A549 (cell line): ENCODE results near the gene MAPK4. TPM values are rescaled to one million over a fixed set of nuclear protein-coding genes. Genes with fewer than 3 reads are reported as not detected.

Experiments used
- ATAC-seq, 2 experiments: fragments of 200-7000 bp in 1 of 2; fragments of >200 bp in 1 of 2; cut with Nextera tagmentation in 1 of 2; cut with Tn5 transposase in 1 of 2; 3 replicates each; pipeline versions ENCODE4 v1.8.0 to v1.9.1; 2018 to 2020; ENCODE audit warnings: mild to moderate bottlenecking in 1 of 2, moderate library complexity in 1 of 2
- CTCF ChIA-PET: fragments of 300-600 bp; sonication (Branson Sonifier 250); formaldehyde crosslinking; extraction: SDS; loops from one replicate; lab custom pipeline; 2021; ENCODE audit warnings: antibody characterized with exemption, inconsistent platforms; lab: Yijun Ruan, JAX
- POLR2A ChIA-PET: fragments of 350-600 bp; formaldehyde crosslinking; extraction: SDS; loops from one replicate; lab custom pipeline; 2021; ENCODE audit warnings: antibody characterized with exemption, inconsistent platforms; lab: Yijun Ruan, JAX
- DNase-seq, 2 experiments: peaks; one replicate each; pipeline versions ENCODE4 v3.0.0 to v3.0.0-alpha.2; 2011 to 2016; ENCODE audit warnings: low read depth in 1 of 2, low spot score in 1 of 2
- FAIRE-seq: peaks from 2 replicates; lab custom pipeline; 2011; peaks lifted over from hg19 to GRCh38; lab: Jason Lieb, UNC
- H3K27ac ChIP-seq, 2 experiments: fragments of >200 bp; sonication (Bioruptor Twin); formaldehyde crosslinking; 3 replicates each; pipeline ENCODE4 v1.5.1; 2016 to 2017
- H3K4me1 ChIP-seq: fragments of >200 bp; sonication (Bioruptor Twin); formaldehyde crosslinking; 3 replicates; pipeline ENCODE4 v1.6.1; 2016
- H3K4me2 ChIP-seq: fragments of >200 bp; sonication (Bioruptor Twin); formaldehyde crosslinking; 3 replicates; pipeline ENCODE4 v1.6.1; 2016
- H3K4me3 ChIP-seq: fragments of >200 bp; sonication (Bioruptor Twin); formaldehyde crosslinking; 3 replicates; pipeline ENCODE4 v1.5.1; 2016
- H3K9me3 ChIP-seq: fragments of >200 bp; sonication (Bioruptor Twin); formaldehyde crosslinking; 3 replicates; pipeline ENCODE4 v1.6.1; 2016
- BHLHE40 ChIP-seq: IDR thresholded peaks from 2 replicates; pipeline ENCODE4 v1.6.1; 2012; ENCODE audit warnings: low read depth, low read length, inconsistent platforms
- CHD2 ChIP-seq: fragments of 150-350 bp; IDR thresholded peaks from 2 replicates; pipeline ENCODE4 v1.6.1; 2014; ENCODE audit warnings: low read length; ENCODE audit not compliant: partially characterized antibody
- HDAC2 ChIP-seq: fragments of 200-600 bp; sonication (generic); IDR thresholded peaks from 2 replicates; pipeline ENCODE4 v1.6.1; 2016
- HOXB5 ChIP-seq: fragments of 250-450 bp; sonication (Bioruptor Pico); IDR thresholded peaks from 2 replicates; pipeline ENCODE4 v1.5.0; 2020; ENCODE audit warnings: mild to moderate bottlenecking, moderate library complexity
- KDM5A ChIP-seq: fragments of 200-600 bp; sonication (generic); IDR thresholded peaks from 2 replicates; pipeline ENCODE4 v1.6.1; 2016; ENCODE audit warnings: antibody characterized with exemption, mild to moderate bottlenecking
- PHF8 ChIP-seq: fragments of 200-600 bp; sonication (generic); IDR thresholded peaks from 2 replicates; pipeline ENCODE4 v1.6.1; 2016; ENCODE audit warnings: low read depth, mild to moderate bottlenecking, antibody characterized with exemption, moderate library complexity, borderline replicate concordance
- POLR2AphosphoS2 ChIP-seq: conservative IDR thresholded peaks from 2 replicates; pipeline ENCODE4 v1.6.1; 2012; ENCODE audit warnings: low read length, improper control_type of control experiment, inconsistent platforms
- RNF2 ChIP-seq: fragments of 200-600 bp; sonication (generic); IDR thresholded peaks from 2 replicates; pipeline ENCODE4 v1.6.1; 2016; ENCODE audit warnings: low read depth, mild to moderate bottlenecking, antibody characterized with exemption, moderate library complexity, borderline replicate concordance
- SREBF2 ChIP-seq: fragments of 450-650 bp; IDR thresholded peaks from 2 replicates; pipeline ENCODE4 v1.6.1; 2014; ENCODE audit warnings: mild to moderate bottlenecking, moderate library complexity
- WGBS: methylation state at CpG from one replicate; pipeline ENCODE4 v1.1.6; 2017; ENCODE audit errors: missing lambda C conversion rate; 5-methylcytosine and 5-hydroxymethylcytosine counted together
- polyA plus RNA-seq, 4 experiments: library from polyadenylated mRNA; depleted of rRNA in 3 of 4; stranded (reverse); fragments of >200 nt; fragmentation: RNase III in 1 of 4; extraction: RNeasy Plus Mini Kit Qiagen cat#74134 plus additional on column Dnase treatment in 1 of 4; gene quantifications; 2 replicates in 3 of 4; 3 replicates in 1 of 4; pipeline ENCODE4 v1.2.3, GENCODE V29; 2011 to 2017
- TF ChIP-seq, protein P1 (sequence below): IDR thresholded peaks from 2 replicates; pipeline ENCODE4 v1.6.1; 2012
- TF ChIP-seq, protein P2 (sequence below): fragments of 250-450 bp; sonication (Bioruptor Pico); IDR thresholded peaks from 2 replicates; pipeline ENCODE4 v1.5.0; 2021; ENCODE audit warnings: mild to moderate bottlenecking, moderate library complexity, borderline replicate concordance
- TF ChIP-seq, protein P3 (sequence below): fragments of >200 bp; sonication (Bioruptor Twin); formaldehyde crosslinking; IDR thresholded peaks from 3 replicates; pipeline ENCODE4 v1.5.1; 2016
- TF ChIP-seq, protein P4 (sequence below): fragments of >200 bp; sonication (Bioruptor Twin); formaldehyde crosslinking; IDR thresholded peaks from 3 replicates; pipeline ENCODE4 v1.6.1; 2016
- TF ChIP-seq, protein P5 (sequence below): fragments of 200-600 bp; sonication (generic); IDR thresholded peaks from 2 replicates; pipeline ENCODE4 v1.6.1; 2016; ENCODE audit warnings: antibody characterized with exemption, mild to moderate bottlenecking, moderate library complexity
- TF ChIP-seq, protein P6 (sequence below): fragments of >200 bp; sonication (Bioruptor Twin); formaldehyde crosslinking; IDR thresholded peaks from 2 replicates; pipeline ENCODE4 v1.6.1; 2016

The MAPK4 gene
- polyA plus RNA-seq, 2 of the 4 experiments (the other 2 are of a cell fraction), result 0.01 TPM; not detected in 1

DNA sequence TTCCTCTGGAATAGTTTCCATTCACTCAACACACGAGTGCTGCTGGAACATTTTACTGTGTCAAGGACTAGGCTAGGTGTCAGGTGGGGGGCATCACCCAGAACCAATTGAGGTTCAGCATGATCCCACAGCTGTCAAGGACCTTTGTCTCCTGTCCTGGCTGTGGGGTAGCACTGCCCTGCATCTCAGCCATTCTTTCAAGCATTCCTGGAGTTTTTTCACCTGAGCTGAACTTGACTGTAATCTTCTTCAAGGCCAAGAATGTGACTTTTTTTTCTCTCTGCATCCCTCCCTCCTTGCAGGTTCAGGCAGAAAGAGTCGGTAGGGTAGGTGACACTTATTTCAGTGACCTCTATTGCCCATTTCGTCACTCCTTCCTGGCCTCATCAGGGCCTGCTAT is 3.5 kb downstream of the MAPK4 start:
- Histone ChIP-seq H3K4me2 (no peak overlapping the region), H3K27ac (no peak overlapping the region), H3K9me3 (no peaks in the 10 kb centered on the region), H3K4me3 (no peak overlapping the region), H3K4me1 (peaks cover 8% of the 10 kb centered on the region)
- FAIRE-seq (no peak), ATAC-seq (no peak), DNase-seq (no peak)
- CTCF ChIA-PET, result no interaction called here
- POLR2A ChIA-PET, result no interaction called here
- WGBS, result 2% methylated on average over 3 of the region's 3 CpGs
- TF ChIP-seq POLR2AphosphoS2, result no peak
- no peak for TF ChIP-seq CHD2
- TF ChIP-seq, protein P1, sequence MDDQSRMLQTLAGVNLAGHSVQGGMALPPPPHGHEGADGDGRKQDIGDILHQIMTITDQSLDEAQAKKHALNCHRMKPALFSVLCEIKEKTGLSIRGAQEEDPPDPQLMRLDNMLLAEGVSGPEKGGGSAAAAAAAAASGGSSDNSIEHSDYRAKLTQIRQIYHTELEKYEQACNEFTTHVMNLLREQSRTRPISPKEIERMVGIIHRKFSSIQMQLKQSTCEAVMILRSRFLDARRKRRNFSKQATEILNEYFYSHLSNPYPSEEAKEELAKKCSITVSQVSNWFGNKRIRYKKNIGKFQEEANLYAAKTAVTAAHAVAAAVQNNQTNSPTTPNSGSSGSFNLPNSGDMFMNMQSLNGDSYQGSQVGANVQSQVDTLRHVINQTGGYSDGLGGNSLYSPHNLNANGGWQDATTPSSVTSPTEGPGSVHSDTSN, result no peak

DNA sequence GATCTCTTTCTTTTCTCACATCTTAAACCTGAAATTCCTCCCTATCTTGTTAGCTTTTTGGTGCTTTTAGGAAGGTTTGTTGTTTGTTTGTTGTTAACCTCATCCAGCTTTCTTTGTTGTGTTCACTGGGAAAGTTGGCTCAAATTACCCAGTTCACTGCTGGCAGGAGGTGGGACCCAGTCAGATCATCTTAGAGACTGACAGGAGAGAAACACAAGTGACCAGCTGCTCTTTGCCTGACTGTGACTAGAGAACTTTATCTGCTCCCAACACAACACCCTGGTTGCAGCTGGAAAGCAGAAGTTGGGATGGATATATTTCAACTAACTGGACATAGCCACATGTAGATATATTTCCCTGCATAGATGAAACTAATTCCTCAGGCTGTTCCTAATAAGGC is 10.0 kb downstream of the MAPK4 start:
- H3K4me2 ChIP-seq, result no peak overlapping the region
- H3K27ac ChIP-seq, result no peak overlapping the region
- H3K4me1 ChIP-seq, result no peaks in the 10 kb centered on the region
- H3K9me3 ChIP-seq, result no peaks in the 10 kb centered on the region
- H3K4me3 ChIP-seq, result no peak overlapping the region
- ChIA-PET POLR2A (no interaction called here), CTCF (no interaction called here)
- DNase-seq, result no peak
- ATAC-seq, result no peak
- FAIRE-seq, result no peak
- TF ChIP-seq, protein P2, sequence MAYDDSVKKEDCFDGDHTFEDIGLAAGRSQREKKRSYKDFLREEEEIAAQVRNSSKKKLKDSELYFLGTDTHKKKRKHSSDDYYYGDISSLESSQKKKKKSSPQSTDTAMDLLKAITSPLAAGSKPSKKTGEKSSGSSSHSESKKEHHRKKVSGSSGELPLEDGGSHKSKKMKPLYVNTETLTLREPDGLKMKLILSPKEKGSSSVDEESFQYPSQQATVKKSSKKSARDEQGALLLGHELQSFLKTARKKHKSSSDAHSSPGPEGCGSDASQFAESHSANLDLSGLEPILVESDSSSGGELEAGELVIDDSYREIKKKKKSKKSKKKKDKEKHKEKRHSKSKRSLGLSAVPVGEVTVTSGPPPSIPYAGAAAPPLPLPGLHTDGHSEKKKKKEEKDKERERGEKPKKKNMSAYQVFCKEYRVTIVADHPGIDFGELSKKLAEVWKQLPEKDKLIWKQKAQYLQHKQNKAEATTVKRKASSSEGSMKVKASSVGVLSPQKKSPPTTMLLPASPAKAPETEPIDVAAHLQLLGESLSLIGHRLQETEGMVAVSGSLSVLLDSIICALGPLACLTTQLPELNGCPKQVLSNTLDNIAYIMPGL (CRISPR knock-in tag), result no peak
- TF ChIP-seq, protein P1, result no peak
- TF ChIP-seq, protein P3, sequence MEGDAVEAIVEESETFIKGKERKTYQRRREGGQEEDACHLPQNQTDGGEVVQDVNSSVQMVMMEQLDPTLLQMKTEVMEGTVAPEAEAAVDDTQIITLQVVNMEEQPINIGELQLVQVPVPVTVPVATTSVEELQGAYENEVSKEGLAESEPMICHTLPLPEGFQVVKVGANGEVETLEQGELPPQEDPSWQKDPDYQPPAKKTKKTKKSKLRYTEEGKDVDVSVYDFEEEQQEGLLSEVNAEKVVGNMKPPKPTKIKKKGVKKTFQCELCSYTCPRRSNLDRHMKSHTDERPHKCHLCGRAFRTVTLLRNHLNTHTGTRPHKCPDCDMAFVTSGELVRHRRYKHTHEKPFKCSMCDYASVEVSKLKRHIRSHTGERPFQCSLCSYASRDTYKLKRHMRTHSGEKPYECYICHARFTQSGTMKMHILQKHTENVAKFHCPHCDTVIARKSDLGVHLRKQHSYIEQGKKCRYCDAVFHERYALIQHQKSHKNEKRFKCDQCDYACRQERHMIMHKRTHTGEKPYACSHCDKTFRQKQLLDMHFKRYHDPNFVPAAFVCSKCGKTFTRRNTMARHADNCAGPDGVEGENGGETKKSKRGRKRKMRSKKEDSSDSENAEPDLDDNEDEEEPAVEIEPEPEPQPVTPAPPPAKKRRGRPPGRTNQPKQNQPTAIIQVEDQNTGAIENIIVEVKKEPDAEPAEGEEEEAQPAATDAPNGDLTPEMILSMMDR, result no peak
- TF ChIP-seq, protein P4, sequence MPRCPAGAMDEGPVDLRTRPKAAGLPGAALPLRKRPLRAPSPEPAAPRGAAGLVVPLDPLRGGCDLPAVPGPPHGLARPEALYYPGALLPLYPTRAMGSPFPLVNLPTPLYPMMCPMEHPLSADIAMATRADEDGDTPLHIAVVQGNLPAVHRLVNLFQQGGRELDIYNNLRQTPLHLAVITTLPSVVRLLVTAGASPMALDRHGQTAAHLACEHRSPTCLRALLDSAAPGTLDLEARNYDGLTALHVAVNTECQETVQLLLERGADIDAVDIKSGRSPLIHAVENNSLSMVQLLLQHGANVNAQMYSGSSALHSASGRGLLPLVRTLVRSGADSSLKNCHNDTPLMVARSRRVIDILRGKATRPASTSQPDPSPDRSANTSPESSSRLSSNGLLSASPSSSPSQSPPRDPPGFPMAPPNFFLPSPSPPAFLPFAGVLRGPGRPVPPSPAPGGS, result no peak
- no peak for TF ChIP-seq SREBF2
- no peak for TF ChIP-seq PHF8
- TF ChIP-seq, protein P5, sequence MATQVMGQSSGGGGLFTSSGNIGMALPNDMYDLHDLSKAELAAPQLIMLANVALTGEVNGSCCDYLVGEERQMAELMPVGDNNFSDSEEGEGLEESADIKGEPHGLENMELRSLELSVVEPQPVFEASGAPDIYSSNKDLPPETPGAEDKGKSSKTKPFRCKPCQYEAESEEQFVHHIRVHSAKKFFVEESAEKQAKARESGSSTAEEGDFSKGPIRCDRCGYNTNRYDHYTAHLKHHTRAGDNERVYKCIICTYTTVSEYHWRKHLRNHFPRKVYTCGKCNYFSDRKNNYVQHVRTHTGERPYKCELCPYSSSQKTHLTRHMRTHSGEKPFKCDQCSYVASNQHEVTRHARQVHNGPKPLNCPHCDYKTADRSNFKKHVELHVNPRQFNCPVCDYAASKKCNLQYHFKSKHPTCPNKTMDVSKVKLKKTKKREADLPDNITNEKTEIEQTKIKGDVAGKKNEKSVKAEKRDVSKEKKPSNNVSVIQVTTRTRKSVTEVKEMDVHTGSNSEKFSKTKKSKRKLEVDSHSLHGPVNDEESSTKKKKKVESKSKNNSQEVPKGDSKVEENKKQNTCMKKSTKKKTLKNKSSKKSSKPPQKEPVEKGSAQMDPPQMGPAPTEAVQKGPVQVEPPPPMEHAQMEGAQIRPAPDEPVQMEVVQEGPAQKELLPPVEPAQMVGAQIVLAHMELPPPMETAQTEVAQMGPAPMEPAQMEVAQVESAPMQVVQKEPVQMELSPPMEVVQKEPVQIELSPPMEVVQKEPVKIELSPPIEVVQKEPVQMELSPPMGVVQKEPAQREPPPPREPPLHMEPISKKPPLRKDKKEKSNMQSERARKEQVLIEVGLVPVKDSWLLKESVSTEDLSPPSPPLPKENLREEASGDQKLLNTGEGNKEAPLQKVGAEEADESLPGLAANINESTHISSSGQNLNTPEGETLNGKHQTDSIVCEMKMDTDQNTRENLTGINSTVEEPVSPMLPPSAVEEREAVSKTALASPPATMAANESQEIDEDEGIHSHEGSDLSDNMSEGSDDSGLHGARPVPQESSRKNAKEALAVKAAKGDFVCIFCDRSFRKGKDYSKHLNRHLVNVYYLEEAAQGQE, result no peak
- no peak for TF ChIP-seq HOXB5 (CRISPR knock-in tag)
- no peak for TF ChIP-seq HDAC2
- TF ChIP-seq KDM5A, result no peak
- no peak for TF ChIP-seq BHLHE40
- TF ChIP-seq RNF2, result no peak
- TF ChIP-seq, protein P6, sequence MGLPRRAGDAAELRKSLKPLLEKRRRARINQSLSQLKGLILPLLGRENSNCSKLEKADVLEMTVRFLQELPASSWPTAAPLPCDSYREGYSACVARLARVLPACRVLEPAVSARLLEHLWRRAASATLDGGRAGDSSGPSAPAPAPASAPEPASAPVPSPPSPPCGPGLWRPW, result no peak
